ENCODE measurements around the gene HES4.

- no peak for TF ChIP-seq ELF1 (IDR thresholded peaks at IDR 0.05; ENCODE audit: borderline replicate concordance, low read depth)
- no peak for TF ChIP-seq CTCF (IDR thresholded peaks at IDR 0.05 in 2 of 3, conservative IDR thresholded peaks at IDR 0.05 in 1 of 3; ENCODE audit: borderline replicate concordance in 1 of 3, insufficient read depth in 1 of 3, low read depth in 2 of 3, low read length in 2 of 3)
- TF ChIP-seq POLR2A (IDR thresholded peaks at IDR 0.05; ENCODE audit: borderline replicate concordance, extremely low read depth, insufficient read depth, insufficient read length), result no peak
- TF ChIP-seq EZH2phosphoT487 (IDR thresholded peaks at IDR 0.05; ENCODE audit: borderline replicate concordance), result no peak
- TF ChIP-seq MAX (IDR thresholded peaks at IDR 0.05), result no peak
- TF ChIP-seq POLR2AphosphoS5 (IDR thresholded peaks at IDR 0.05; ENCODE audit: low read depth, low read length), result no peak
- TF ChIP-seq EZH2 (IDR thresholded peaks at IDR 0.05), result no peak
- TF ChIP-seq REST (IDR thresholded peaks at IDR 0.05; ENCODE audit: low read depth), result no peak
- TF ChIP-seq ATF3 (IDR thresholded peaks at IDR 0.05), result no peak
These were observed 3.9 kb upstream of the HES4 start for GRCh38 chr1:1003618-1004419.

Measured in HCT116 (cell line).